ENCODE data around the gene SNPH.
A peak's percentile ranks its signal among the peaks of the same experiment; 100 is the strongest.

Gene SNPH

DNA sequence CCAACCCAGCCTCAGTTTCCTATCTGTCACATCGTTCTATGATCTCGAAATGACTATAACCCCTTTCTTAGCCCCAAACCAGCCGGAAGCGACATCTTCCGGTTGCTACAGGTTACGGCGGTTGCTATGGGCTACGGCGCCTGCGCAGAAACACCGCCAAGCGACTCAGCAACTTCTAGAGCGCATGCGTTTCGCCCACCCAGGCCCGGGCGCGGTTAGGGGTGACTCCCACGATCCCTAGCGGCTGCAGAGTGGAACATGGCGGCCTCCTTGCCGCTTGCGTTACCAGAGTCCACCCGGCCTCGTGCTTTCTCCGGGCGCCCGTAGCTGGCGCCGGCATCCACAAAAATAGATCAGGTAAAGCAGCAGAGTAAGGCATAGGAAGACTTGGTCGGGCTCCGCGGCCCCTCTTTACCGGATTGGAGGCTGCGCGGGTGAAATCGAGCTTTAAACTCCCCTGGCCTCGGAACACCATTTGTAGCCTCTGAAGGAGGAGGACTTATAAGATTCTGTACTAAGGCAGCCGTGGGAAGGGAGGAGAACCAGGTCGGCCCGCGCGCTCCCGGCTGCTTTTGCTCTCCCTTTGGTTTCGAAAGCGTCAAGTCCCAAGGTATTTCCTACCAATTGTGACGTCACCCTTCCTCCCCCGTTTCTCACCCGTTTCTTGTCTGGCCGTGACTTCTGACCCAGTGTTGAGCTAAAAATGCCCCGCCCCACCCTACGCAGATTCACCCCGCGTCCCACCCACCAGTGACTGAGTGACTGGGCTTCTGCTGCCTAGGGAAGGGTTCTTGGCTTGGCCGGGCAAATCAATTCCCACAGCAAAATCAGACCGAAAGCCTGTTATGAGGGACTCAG, 59.3 kb downstream of the SNPH start:
- peak; percentile 99 for DNase-seq

DNA sequence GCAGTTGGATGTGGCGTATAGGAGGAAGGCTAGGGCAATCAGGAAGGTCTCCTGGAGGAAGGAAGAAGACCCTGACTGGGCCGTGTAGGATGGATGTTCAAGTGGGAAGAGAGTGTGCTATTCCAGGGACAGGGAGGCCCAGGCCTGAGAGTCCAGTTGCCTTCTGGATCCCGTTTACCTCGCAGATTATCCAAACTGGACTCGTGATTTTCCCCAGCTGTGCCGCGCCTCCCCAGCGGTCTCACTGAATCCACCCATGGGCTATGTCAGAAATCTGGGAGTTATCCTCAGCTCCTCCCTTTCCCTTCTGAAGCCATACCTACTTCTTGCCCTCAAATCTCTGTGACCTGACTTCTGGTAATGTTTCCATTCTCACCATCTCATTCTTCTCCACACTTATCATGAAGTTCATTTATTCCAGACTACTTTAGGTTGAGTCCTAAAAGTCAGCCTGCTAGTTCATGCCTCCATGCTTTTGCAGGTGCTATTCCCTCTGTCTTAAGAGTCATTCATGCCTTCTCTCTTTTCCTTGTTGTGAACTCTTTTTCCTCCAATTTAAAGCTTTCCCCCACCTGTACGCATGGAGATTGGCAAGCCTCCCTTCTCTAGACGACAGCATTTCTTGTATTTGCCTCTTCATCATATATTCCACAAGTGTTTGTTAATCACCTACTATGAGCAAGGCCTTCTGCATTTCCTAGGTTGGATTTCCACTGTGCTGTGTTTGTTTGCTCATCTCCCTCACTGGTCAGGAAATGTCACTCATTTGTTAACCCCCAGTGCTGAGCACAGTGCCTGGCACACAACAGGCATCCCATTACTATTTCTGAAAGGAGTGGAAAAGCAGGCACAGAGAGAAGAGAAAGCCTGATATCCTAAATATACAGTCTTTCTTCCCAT, 60.2 kb downstream of the SNPH start:
- DNase-seq: peak; percentile 32 to 68 (median 53)

DNA sequence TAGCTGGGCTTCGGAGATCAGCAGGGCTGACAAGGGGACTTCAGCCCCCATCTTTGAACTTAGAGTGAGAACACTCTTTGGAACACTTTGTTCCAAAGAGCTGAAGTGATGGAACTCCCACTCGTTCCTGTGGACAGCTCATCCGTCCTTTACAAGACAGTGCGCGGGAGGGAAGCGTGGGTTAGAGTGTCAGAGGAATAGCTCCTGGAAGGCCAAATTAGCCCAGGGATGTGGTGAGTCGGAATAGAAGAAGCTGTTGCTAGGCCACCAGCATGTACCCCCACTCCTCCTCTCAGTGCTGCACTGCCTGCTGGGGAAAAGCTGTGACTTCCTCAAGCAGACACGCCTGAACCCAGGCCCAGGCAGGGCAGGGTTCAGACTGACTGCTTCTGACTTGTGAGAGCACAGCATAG, 61.2 kb downstream of the SNPH start:
- peak; percentile 90 to 97 (median 93) for DNase-seq

DNA sequence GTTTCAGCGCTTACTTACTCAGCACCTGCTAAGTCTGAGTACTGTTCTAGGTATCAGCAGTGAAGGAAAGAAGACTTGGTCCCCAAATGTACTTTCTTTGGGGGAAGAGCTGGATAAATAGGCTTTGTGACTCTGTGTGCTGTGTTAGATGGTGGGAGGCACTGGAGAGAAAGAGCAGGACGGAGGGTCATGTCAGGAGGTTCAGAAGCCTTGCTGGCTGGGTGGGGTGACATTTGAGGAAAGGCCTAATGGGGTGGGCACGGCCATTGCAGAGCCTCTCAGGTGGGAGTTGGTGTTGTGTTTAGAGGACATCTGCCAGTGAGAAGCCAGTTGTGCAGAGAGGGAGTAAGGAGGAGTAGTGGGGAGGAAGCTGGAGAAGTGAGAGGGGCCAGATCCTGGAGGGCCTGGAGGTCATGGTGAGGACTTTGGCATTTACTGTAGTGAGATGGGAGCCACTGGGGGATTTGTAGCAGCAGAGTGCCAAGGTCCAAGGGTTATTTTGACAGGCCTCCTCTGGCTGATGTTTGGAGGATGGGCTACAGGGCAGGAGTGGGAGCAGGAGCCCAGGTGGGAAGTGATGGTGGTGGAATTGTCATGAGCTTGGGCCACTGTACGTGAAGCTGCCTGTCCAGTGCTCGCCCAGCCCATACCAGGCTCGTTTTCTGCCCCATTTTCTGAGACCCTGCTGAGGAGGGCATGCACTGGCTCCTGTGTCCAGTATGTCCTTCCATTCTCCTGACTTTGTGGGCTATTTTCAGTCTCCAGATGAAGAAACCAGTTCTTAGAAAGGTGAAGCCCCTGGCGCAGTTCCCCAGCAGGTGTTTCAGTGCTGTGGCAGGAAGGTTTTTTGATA, 62.0 kb downstream of the SNPH start:
- no peak for DNase-seq

DNA sequence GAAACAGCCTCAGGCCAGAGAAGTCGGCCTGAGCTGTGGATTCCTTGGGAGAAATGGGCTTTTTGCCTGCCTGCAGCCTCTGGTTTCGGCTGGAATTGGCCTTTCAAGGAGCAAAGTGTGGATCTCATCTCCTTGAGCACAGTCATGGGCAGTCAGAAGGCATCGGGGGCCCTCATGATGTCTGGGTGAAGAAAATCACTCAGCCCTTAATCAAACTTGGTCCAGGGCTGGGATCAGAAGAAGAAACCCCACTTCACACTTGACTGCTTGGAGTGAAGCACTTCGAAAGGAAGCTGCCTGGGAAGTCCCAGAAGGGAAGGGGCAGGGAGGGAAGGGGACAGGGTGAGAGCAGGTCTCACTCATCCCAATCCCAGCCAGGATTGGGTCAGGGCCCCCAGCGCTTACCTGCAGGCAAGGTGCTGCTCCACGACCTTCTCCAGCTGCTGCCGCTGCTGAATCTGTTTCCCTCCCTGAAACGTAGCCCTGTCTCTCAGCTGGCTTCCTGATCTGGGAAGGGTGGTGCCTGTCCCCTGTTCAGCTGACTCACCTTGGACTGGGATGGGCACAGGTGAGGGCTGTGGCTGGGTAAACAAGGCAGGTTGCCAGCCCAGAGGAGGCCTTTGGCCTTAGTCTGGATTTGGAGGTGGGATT, 62.7 kb downstream of the SNPH start, which contains the start of gene SDCBP2:
TSS of gene SDCBP2 (minus strand) at position 460 of the 651 bp plus-strand sequence. CDS start 8,723 bp downstream, outside the sequence.
- DNase-seq: no peak

DNA sequence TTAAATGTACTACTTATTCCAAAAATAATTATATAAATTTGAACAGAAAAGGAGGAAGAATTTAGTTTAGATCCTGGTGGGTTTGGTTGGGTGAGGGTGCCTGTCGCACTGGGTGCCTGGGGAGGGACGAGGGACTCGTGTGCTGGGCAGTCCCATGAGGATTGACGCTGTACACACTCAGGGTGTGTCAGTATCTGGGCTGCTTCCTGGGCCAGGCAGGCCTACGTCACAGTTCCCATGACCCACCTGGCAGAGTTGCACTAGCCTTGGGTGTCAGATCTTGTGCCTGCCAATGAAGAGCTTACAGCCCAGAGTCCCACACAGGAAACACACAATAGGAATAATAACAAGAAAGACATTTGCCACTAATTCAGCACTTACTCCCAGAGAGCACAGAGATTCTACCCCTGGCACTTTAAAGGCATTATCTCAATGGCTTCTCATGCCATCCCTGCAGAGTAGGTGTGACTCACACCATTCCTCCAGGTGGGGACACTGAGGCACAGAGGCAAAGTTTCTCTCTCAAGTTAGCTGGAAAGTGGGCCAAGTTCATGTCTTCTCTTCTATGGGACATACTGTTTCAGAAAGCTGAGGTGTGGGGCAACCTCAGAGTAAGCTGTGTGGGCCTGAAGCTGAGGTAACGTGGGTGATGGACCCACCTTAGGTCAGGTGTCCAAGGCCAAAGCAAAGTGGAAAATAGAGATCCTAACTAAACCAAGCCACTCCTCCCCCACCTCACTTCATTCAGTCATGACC, 64.2 kb downstream of the SNPH start:
- no peak for DNase-seq

DNA sequence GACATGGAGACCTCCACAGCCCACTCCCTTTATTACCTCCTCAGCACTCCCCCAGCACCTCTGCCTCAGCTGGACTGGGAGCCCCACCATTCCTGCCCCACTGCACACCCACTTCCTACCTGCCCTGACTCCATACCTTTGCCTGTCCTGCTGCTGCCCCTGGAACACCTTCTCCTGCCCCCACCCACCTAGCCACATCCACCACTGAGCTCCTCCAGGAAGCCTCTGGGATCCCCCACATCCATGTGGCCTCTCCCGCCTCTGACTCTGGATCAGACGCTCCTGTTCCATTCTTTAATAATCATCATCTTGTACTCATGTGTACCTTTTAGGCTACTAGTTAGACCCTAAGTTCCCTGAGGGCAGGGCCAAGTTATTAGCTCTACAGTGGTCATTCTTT, 65.0 kb downstream of the SNPH start:
- DNase-seq: no peak

DNA sequence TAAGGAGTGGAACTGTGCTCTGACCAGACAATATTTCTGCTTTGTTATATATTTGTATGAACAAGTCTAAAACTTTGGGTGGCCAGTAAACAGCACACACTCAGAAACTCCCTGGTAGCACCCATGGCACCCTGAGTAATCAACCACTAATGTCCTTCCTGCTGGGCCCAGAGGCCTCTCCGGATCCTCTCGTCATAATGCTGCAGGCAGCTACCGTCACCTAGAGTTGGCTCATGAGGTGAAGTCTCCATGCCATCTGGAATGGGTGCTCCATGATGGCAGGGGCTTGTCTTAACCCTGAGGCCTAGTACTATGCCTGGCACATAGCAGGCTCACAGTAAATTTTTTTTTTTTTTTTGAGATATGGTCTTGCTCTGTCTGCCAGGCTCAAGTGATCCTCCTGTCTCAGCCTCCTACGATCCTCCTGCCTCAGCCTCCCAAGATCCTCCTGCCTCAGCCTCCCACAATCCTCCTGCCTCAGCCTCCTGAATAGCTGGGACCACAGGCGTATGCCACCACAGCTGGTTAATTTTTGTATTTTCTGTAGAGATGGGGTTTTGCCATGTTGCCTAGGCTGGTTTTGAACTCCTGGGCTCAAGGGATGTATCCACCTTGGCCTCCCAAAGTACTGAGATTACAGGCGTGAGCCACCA, 65.8 kb downstream of the SNPH start:
- no peak for DNase-seq

DNA sequence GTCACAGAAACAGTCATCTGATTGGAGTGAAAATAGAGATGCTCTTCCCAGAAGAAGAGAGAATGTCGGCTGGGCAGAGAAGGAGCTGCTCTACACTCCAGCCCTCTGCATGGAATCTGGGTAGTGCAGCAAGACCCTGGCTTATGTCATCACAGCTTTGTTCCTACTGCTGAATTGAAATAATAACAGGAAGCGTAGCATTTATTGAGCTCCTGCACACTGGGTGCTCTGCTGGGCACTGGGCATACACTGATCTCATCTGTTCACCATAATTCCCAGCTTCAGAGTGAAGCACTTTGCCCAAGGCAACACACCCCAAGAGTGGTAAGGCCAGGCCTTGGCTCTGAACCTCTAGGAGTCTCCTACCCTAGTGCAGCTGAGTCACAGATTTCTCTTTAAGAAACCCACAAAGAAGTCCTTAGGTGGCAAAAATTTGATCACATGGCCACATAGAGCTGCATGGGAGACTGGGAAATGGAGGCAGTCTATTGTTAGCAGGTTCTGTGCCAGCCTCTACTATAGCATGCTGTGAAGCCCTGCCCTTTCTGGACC, 66.7 kb downstream of the SNPH start:
- DNase-seq: peak in 2 of 4 experiments; percentile 24 to 34

DNA sequence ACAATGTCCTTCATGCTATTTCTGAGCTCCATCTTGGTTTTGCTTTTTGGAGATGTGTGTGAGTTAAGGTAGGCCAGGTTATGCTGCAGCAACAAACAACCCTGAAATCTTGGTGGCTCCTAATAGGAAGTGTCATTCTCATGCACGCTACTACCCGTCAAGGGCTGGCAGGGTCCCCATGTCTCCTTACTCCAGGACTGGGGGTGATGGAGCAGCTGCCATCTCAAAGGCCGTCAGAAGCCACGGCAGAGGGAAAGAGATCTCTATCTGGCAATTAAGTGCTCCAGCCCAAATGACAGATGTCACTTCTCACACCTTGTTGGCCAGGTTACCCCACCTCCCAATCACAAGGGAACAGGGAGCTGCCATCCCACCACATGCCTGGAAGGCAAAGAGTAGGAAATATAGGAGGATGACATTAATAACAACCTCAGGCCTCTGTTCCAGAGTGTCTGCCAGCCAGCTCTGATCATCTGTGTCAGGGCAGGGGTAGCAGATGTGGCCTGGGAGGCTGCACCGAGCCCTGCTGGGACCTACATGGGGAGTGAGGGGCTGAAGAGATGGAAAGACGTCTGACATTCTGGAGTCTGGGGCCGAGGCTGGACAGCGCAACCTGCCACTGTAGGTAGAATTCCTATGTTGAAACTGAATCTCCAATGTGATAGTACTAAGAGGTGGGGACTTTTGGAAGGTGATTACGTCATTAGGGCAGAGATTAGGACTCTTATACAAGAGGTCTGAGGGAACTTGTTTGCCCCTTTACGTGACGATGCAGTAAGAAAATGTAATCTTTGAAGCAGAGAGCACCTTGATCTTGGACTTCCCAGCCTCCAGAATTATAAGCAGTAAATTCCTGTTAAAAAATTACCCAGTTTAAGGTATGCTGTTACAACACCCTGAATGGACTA, 67.6 kb downstream of the SNPH start:
- no peak for DNase-seq

DNA sequence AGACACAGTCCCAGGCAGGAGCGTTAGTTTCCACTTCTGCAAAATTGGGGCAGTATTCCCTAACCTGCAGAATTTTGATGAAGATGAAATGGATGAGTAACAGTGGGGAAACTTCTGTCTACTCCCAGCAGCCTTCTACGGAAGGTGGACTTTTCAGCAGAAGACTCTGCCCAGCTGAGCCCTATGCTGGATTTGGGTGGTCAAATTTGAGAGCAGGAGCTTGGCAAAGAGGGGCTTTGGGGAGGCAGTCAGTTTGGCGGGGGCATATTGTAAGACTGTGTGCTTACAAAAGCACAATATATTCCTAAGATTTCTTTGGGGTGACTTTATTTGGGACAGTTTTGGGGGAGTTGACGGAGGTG, 68.3 kb downstream of the SNPH start:
- DNase-seq: no peak

DNA sequence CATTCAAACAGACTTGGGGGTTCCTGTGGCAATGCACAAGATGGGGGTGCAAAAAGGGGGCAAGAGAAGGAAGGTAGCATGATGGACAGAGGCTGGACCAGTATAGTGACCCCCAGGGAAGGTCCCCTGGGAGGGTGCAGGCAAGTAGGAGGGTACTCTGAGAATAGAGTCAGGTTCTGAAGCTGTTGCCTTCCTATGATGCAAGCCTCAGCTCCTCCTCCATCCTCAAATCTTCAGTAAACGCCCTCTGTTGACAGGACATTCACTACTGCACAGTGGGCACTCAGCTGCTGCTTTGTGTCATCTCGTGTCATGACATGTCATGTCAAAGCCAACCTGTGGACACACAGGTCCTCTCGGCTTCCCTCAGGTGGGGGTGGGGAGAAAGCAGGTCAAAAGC, 68.7 kb downstream of the SNPH start:
- DNase-seq: peak in 2 of 4 experiments; percentile 27 to 41

DNA sequence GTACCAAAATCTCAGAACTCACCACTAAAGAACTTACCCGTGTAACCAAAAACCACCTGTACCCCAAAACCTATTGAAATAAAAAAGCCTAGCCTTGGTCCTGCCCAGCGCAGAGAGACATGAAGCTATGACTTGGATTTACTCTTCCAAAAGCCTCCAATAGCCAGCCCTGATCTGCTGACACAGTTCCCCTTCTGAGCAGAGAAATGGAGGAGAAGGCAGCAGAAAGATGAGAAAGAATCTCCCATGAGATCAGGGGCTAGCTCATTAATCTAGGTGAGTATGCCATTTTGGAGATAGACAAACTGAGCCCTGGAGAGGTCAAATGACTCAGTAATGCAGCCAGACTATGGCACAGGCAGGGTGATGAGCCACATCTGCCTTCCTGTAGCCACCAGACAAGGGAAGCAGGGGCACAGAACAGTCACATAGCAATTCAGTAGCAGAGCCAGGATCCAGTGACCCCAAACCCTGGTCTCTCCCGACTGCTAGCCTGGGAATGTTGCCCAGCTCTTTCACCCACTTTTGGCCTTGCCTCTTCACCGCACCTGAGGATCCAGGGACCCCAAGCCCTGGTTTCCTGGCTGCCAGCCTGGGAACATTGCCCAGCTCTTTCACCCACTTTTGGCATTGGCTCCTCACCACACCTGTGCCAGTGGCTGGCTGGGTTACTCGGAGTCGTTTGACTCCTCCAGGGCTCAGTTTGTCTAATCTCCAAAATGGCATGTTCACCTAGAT, 70.0 kb downstream of the SNPH start:
- no peak for DNase-seq

DNA sequence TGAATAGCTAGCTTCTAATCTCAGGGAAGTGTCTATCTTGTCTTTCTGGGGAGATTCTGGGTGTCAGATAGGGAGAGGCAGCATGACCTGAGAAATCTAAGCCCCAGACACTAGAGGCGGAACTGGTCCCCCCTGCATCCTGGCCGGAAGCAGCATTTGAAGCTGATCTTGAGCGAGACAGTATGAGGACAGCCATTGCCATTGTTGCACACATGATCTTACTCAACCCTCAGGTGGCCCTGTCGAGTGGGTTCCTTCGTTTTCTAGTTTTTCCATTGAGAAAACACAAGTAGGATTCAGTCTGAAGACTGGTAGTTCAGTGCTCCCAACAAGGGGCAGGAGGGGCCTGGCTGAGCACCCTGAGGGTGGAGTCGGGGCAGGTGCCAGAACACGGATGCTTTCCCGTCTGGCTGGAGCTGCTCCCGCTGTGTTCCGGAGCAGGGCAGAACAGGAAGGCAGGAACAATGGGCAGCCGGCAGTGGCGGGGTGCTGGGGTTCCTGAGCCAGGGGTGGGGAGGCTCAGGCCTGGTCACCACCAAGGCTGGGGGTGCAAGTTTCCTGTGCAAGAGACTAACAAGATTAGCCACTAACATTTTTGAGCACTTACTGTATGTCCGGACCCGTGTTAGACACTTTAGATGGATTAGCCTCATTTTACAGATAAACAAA, 70.7 kb downstream of the SNPH start:
- no peak for DNase-seq

DNA sequence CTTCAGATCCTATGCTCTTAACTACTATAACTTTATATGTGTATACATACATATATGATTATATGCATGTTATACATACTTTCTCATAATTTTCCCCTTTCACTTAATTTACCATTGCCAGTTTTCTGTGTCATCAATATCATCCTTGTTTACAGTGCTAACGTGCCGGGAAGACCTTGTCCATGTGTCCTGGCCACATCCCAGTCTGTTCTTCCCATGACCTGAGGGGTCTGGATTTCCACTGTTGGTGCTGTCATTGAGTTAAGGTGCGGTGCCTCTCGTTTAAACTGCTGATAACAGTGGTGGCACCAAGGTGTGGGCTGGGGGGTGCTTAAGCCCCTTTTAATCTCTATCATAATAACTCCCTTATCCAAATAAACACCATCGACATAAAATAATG, 71.3 kb downstream of the SNPH start:
- no peak for DNase-seq

DNA sequence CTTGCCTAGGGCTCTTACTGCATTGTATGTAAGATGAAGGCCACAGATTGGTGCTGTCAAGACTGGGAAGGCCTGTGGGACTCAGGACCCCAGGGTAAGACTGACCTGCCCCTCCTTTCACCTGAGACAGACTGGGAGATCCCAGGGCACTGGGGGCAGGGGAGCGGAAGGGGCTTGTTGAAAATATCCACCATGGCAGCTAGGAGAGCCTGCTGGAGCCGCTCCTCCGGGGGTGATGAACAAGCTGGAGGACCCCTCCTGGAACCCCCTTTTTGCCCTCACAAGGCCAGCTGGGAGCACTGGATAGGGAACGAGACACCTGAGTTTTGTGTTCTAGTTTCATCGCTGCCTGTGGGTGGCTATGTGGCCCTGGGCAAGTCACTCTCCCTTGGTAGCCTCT, 72.0 kb downstream of the SNPH start:
- DNase-seq: no peak

DNA sequence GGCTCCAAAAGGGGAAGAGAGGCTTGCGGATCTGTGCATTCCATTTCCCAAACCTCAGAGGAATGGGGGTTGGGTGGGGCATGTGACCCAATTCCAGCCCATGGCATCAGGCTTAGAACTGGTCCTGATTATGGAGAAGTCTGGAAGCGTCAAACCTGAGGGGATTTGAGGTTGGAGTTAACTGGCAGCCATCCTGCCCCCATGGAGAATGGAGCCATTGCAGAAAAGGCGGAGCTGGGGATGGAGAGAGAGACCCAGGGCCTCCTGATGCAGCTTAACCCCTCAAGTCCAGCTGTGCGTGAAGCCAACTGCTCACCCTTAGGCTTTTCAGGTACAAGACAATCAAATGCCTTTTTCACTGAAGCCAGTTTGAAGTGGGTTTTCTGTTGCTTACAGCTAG, 72.7 kb downstream of the SNPH start:
- DNase-seq: peak in 1 of 4 experiments; percentile 10

Data from suppressor macrophage (primary cell).